Neutrophil (primary cell): ENCODE measurements around the gene VRK3.

Experiments used
- H3K27ac ChIP-seq: fragments of 200-600 bp; sonication (generic); 2 replicates; pipeline ENCODE4 v1.5.1; 2016; ENCODE audit warnings: mild to moderate bottlenecking, moderate library complexity
- H3K27me3 ChIP-seq: fragments of 200-600 bp; sonication (generic); 2 replicates; pipeline ENCODE4 v1.6.0; 2016; ENCODE audit warnings: mild to moderate bottlenecking
- H3K36me3 ChIP-seq: fragments of 200-600 bp; sonication (generic); 2 replicates; pipeline ENCODE4 v1.5.1; 2017
- H3K4me1 ChIP-seq, 2 experiments: fragments of 200-600 bp in 1 of 2; sonication (generic) in 1 of 2; 1 replicate in 1 of 2; 2 replicates in 1 of 2; pipeline versions ENCODE4 v1.5.1 to v1.6.1; 2013 to 2016; ENCODE audit warnings: low read depth in 1 of 2, low read length in 1 of 2, mild to moderate bottlenecking in 1 of 2, moderate library complexity in 1 of 2; ENCODE audit not compliant: control insufficient read depth in 1 of 2, insufficient read depth in 1 of 2
- H3K4me3 ChIP-seq, 2 experiments: fragments of 200-600 bp in 1 of 2; sonication (generic) in 1 of 2; 1 replicate in 1 of 2; 2 replicates in 1 of 2; pipeline ENCODE4 v1.5.1; 2013 to 2016; ENCODE audit warnings: low read depth in 1 of 2, low read length in 1 of 2, mild to moderate bottlenecking in 1 of 2, moderate library complexity in 1 of 2
- H3K9me3 ChIP-seq: fragments of 200-600 bp; sonication (generic); 2 replicates; pipeline ENCODE4 v1.5.1; 2016
- TF ChIP-seq, protein P1 (sequence below): fragments of 200-600 bp; sonication (generic); IDR thresholded peaks from 2 replicates; pipeline ENCODE4 v1.5.1; 2016; ENCODE audit warnings: antibody characterized with exemption

The VRK3 gene

DNA sequence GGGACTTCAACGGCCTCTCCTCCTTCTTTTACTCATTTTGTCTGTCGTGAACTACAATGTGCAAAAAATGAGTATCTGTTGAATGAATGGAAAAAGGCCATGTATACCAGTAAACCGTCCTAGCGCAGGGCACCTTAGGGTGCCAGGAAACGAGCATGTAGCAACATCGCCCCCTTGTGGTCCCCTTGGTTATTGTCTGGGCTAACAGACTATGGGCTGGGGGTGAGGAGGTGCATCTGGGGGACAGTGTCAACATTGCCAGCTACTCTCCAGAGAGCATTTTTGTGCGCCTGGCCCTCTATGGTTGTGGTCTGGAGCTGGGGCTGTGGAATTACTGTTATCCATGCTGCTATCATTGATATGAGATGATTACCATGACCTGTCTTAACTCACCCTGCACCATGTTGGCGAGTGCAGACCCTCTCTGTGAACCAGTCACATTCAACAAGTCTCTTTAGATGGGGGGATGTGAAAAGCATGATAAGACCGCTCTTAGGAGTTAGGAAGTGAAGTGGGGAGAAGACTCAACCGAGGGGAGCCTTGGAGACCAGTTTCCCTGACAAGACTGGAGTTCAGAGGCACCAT lies 41.4 kb downstream of the VRK3 start:
- Histone ChIP-seq H3K36me3 (peaks cover 95% of the 10 kb centered on the region), H3K4me1 (peaks cover 5 to 7% of the 10 kb centered on the region in 2 experiments), H3K4me3 (no peak overlapping the region), H3K27ac (no peak overlapping the region), H3K9me3 (no peaks in the 10 kb centered on the region), H3K27me3 (no peaks in the 10 kb centered on the region)
- TF ChIP-seq, protein P1, sequence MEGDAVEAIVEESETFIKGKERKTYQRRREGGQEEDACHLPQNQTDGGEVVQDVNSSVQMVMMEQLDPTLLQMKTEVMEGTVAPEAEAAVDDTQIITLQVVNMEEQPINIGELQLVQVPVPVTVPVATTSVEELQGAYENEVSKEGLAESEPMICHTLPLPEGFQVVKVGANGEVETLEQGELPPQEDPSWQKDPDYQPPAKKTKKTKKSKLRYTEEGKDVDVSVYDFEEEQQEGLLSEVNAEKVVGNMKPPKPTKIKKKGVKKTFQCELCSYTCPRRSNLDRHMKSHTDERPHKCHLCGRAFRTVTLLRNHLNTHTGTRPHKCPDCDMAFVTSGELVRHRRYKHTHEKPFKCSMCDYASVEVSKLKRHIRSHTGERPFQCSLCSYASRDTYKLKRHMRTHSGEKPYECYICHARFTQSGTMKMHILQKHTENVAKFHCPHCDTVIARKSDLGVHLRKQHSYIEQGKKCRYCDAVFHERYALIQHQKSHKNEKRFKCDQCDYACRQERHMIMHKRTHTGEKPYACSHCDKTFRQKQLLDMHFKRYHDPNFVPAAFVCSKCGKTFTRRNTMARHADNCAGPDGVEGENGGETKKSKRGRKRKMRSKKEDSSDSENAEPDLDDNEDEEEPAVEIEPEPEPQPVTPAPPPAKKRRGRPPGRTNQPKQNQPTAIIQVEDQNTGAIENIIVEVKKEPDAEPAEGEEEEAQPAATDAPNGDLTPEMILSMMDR = peak; percentile 73

DNA sequence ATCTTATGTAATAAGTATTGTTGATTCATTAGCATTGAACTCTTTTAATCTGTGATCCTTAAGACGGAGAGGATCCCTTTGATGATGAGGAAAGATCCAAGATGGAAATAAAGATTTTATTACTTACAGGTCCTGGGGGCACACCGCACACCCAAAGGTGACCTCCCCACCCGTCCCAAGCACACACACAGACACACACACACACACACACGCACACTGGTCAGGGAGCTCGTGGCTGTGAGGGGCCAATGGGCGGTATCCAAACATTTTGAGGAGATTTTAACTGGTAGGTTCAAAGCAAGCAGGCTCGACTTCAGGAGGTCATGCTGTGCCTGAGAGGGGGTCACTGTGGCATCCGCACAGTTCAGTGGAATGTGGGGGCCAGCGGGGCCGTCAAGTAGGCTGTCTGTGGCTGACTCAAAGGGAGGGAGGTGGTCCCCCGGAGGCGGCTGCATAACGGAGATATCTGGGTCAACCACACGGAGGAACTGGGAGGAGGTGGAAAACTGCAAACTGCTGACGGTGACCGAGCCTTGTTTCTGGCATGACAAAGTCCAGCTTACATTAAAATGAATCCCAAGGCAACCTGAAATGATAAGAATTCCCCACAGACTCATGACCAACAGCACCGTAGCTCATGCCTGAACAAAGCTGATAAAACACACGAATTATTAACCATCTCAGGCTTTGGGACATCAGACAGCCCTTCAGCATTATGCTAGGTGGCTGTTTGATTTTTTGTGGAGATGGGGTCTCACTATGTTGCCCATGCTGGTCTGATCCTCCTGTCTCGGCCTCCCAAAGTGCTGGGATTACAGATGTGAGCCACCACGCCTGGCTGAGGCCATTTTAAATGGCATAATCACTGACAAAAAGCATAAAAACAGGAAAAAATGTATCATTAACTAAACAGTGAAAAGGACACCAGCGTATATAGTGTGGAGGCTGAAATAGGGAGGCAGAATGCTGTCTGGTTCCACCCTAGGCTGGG lies 43.3 kb downstream of the VRK3 start:
- TF ChIP-seq, protein P1 = no peak
- H3K27me3 ChIP-seq = no peaks in the 10 kb centered on the region
- H3K4me3 ChIP-seq = no peak overlapping the region
- no peaks in the 10 kb centered on the region for H3K9me3 ChIP-seq
- no peak overlapping the region for H3K27ac ChIP-seq
- H3K36me3 ChIP-seq = peaks cover 95% of the 10 kb centered on the region
- H3K4me1 ChIP-seq = peaks cover 5 to 7% of the 10 kb centered on the region in 2 experiments

DNA sequence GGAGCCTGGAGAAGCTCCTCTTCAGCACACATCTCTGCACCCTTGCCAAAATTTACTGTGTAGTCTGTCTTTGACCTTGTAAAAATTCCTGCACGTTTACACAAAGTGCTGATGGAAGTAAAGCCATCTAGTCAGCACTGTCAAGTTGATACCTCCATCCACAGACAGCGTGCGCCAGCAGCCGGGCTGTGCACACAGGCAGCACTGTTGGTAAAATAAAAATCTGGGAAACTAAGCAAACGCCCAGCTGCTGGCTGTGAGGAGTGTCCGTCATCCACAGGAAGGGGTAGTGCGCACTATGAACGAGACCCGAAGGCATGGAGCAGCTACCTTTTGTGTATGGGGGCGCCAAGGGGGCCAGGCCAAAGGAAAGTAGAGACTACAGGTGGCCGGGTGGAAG lies 46.8 kb downstream of the VRK3 start:
- Histone ChIP-seq H3K4me3 (no peak overlapping the region), H3K36me3 (peaks cover 87% of the 10 kb centered on the region), H3K27ac (no peak overlapping the region), H3K9me3 (no peaks in the 10 kb centered on the region), H3K27me3 (no peaks in the 10 kb centered on the region), H3K4me1 (no peaks in the 10 kb centered on the region)
- TF ChIP-seq, protein P1 = no peak

DNA sequence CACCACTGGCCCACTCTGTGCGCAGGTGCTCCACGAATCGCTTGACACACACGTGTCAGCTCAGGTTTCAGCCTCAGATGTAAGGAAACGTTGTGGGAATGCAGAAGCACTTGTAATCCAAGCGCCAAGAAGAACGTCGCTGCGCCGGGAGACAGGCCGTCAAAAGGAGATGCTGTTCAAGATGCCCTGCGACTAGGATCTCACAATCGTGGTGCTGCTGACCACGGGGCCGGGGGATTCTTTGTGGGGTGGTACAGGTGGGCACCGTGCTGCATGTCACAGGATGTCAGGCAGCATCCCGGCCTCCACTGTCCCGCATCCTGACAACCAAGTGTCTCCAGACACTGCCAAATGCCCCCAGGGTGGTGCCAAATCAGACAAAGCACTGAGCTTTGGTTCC lies 47.3 kb downstream of the VRK3 start:
- peaks cover 83% of the 10 kb centered on the region for H3K36me3 ChIP-seq
- no peaks in the 10 kb centered on the region for H3K9me3 ChIP-seq
- no peak overlapping the region for H3K27ac ChIP-seq
- H3K4me3 ChIP-seq = no peak overlapping the region
- H3K27me3 ChIP-seq = no peaks in the 10 kb centered on the region
- no peaks in the 10 kb centered on the region for H3K4me1 ChIP-seq
- TF ChIP-seq, protein P1 = no peak

DNA sequence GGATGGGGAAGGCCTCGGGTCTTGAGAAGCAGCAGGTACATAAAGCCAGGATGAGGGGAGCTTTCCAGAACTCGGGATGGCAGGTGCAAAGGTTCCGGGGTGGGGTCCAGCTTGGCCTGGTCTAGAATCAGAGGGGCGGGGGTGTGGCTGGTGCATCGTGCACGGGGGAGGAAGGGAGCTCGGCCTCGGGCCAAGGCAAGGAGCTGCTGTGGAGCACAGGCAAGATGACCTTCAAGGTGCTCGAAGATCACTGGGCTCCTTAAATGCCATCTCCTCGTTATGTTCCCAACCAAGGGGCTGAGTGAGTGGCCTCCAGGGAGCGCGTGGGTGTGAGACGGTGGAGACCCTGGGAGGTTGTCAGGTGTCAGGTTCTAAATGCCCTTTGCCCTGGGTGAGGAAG lies 48.1 kb downstream of the VRK3 start:
- Histone ChIP-seq H3K27me3 (no peaks in the 10 kb centered on the region), H3K9me3 (no peaks in the 10 kb centered on the region), H3K4me1 (no peaks in the 10 kb centered on the region), H3K4me3 (no peak overlapping the region), H3K27ac (no peak overlapping the region), H3K36me3 (peaks cover 76% of the 10 kb centered on the region)
- TF ChIP-seq, protein P1 = no peak
